Measurements from ENCODE around the gene SLC22A12.

The SLC22A12 gene

GRCh38 chr11:64590763-64591221 lies at the start of gene SLC22A12:
Gene SLC22A12, plus strand, starts transcription at chr11:64591220. Its CDS starts 337 bp downstream, at chr11:64591557.
- no peak for TF ChIP-seq POLR2AphosphoS5 (IDR thresholded peaks at IDR 0.05; ENCODE audit: borderline replicate concordance, low read depth, low read length)
- TF ChIP-seq FOXP2 (optimal IDR thresholded peaks at IDR 0.05; ENCODE audit: control extremely low read depth, extremely low read length, insufficient read depth), result no peak
- no peak for TF ChIP-seq EZH2 (IDR thresholded peaks at IDR 0.05)
- Histone ChIP-seq H3K9ac (ENCODE audit: insufficient read length) (no peak within 1 kb of the TSS), H3K9me3 (ENCODE audit: low read depth, low read length) (no peaks in the 10 kb centered on the region), H3K4me3 (no peak within 1 kb of the TSS), H3K27ac (no peak within 1 kb of the TSS), H3K36me3 (ENCODE audit: insufficient read depth, low read length) (no peaks in the 10 kb centered on the region)
- DNase-seq (ENCODE audit: low read depth, low spot score), result no peak

- Histone ChIP-seq H3K9ac (ENCODE audit: insufficient read length) (no peak overlapping the region), H3K27ac (no peak overlapping the region), H3K9me3 (ENCODE audit: low read depth, low read length) (no peaks in the 10 kb centered on the region), H3K36me3 (ENCODE audit: insufficient read depth, low read length) (no peaks in the 10 kb centered on the region), H3K4me3 (no peak overlapping the region)
- DNase-seq (ENCODE audit: low read depth, low spot score), result no peak
- no peak for TF ChIP-seq FOXP2 (optimal IDR thresholded peaks at IDR 0.05; ENCODE audit: control extremely low read depth, extremely low read length, insufficient read depth)
- no peak for TF ChIP-seq POLR2AphosphoS5 (IDR thresholded peaks at IDR 0.05; ENCODE audit: borderline replicate concordance, low read depth, low read length)
- TF ChIP-seq EZH2 (IDR thresholded peaks at IDR 0.05), result no peak
Observed at GRCh38 chr11:64542172-64543125, 48.6 kb upstream of the SLC22A12 start.

- no peak for DNase-seq (ENCODE audit: low read depth, low spot score)
- H3K9me3 ChIP-seq (ENCODE audit: low read depth, low read length), result no peaks in the 10 kb centered on the region
- no peaks in the 10 kb centered on the region for H3K36me3 ChIP-seq (ENCODE audit: insufficient read depth, low read length)
- H3K27ac ChIP-seq, result no peak overlapping the region
- no peak overlapping the region for H3K4me3 ChIP-seq
- TF ChIP-seq EZH2 (IDR thresholded peaks at IDR 0.05) (no peak), POLR2AphosphoS5 (IDR thresholded peaks at IDR 0.05; ENCODE audit: borderline replicate concordance, low read depth, low read length) (no peak), FOXP2 (optimal IDR thresholded peaks at IDR 0.05; ENCODE audit: control extremely low read depth, extremely low read length, insufficient read depth) (no peak)
- H3K9ac ChIP-seq (ENCODE audit: insufficient read length), result no peak overlapping the region
Observed at GRCh38 chr11:64543818-64544217, 47.2 kb upstream of the SLC22A12 start.

- Histone ChIP-seq H3K9ac (ENCODE audit: insufficient read length) (no peak overlapping the region), H3K27ac (no peak overlapping the region), H3K9me3 (ENCODE audit: low read depth, low read length) (no peaks in the 10 kb centered on the region), H3K4me3 (no peak overlapping the region), H3K36me3 (ENCODE audit: insufficient read depth, low read length) (no peaks in the 10 kb centered on the region)
- DNase-seq (ENCODE audit: low read depth, low spot score), result no peak
- TF ChIP-seq FOXP2 (optimal IDR thresholded peaks at IDR 0.05; ENCODE audit: control extremely low read depth, extremely low read length, insufficient read depth), result no peak
- no peak for TF ChIP-seq POLR2AphosphoS5 (IDR thresholded peaks at IDR 0.05; ENCODE audit: borderline replicate concordance, low read depth, low read length)
- TF ChIP-seq EZH2 (IDR thresholded peaks at IDR 0.05), result no peak
Observed at GRCh38 chr11:64544616-64545296, 46.3 kb upstream of the SLC22A12 start.

- TF ChIP-seq POLR2AphosphoS5 (IDR thresholded peaks at IDR 0.05; ENCODE audit: borderline replicate concordance, low read depth, low read length), result no peak
- TF ChIP-seq EZH2 (IDR thresholded peaks at IDR 0.05), result no peak
- TF ChIP-seq FOXP2 (optimal IDR thresholded peaks at IDR 0.05; ENCODE audit: control extremely low read depth, extremely low read length, insufficient read depth), result no peak
- Histone ChIP-seq H3K9me3 (ENCODE audit: low read depth, low read length) (no peaks in the 10 kb centered on the region), H3K9ac (ENCODE audit: insufficient read length) (no peak overlapping the region), H3K4me3 (no peak overlapping the region), H3K27ac (no peak overlapping the region), H3K36me3 (ENCODE audit: insufficient read depth, low read length) (no peaks in the 10 kb centered on the region)
- no peak for DNase-seq (ENCODE audit: low read depth, low spot score)
Observed at GRCh38 chr11:64545619-64546018, 45.4 kb upstream of the SLC22A12 start.

- H3K27ac ChIP-seq, result no peak overlapping the region
- no peak for DNase-seq (ENCODE audit: low read depth, low spot score)
Observed at GRCh38 chr11:64546176-64546575, 44.8 kb upstream of the SLC22A12 start.

GRCh38 chr11:64546600-64546999 lies 44.4 kb upstream of the SLC22A12 start:
- no peak for DNase-seq (ENCODE audit: low read depth, low spot score)
- TF ChIP-seq POLR2AphosphoS5 (IDR thresholded peaks at IDR 0.05; ENCODE audit: borderline replicate concordance, low read depth, low read length) (no peak), FOXP2 (optimal IDR thresholded peaks at IDR 0.05; ENCODE audit: control extremely low read depth, extremely low read length, insufficient read depth) (no peak), EZH2 (IDR thresholded peaks at IDR 0.05) (no peak)
- Histone ChIP-seq H3K9ac (ENCODE audit: insufficient read length) (no peak overlapping the region), H3K4me3 (no peak overlapping the region), H3K9me3 (ENCODE audit: low read depth, low read length) (no peaks in the 10 kb centered on the region), H3K36me3 (ENCODE audit: insufficient read depth, low read length) (no peaks in the 10 kb centered on the region), H3K27ac (no peak overlapping the region)

More at GRCh38 chr11:64546176-64546575, 44.8 kb upstream of the SLC22A12 start:
- TF ChIP-seq FOXP2 (optimal IDR thresholded peaks at IDR 0.05; ENCODE audit: control extremely low read depth, extremely low read length, insufficient read depth) (no peak), EZH2 (IDR thresholded peaks at IDR 0.05) (no peak), POLR2AphosphoS5 (IDR thresholded peaks at IDR 0.05; ENCODE audit: borderline replicate concordance, low read depth, low read length) (no peak)
- H3K9me3 ChIP-seq (ENCODE audit: low read depth, low read length), result no peaks in the 10 kb centered on the region
- no peaks in the 10 kb centered on the region for H3K36me3 ChIP-seq (ENCODE audit: insufficient read depth, low read length)
- no peak overlapping the region for H3K9ac ChIP-seq (ENCODE audit: insufficient read length)
- H3K4me3 ChIP-seq, result no peak overlapping the region

- H3K4me3 ChIP-seq, result no peak overlapping the region
- no peak overlapping the region for H3K27ac ChIP-seq
- no peak for TF ChIP-seq POLR2AphosphoS5 (IDR thresholded peaks at IDR 0.05; ENCODE audit: borderline replicate concordance, low read depth, low read length)
- TF ChIP-seq FOXP2 (optimal IDR thresholded peaks at IDR 0.05; ENCODE audit: control extremely low read depth, extremely low read length, insufficient read depth), result no peak
- H3K9ac ChIP-seq (ENCODE audit: insufficient read length), result no peak overlapping the region
- DNase-seq (ENCODE audit: low read depth, low spot score), result no peak
- H3K36me3 ChIP-seq (ENCODE audit: insufficient read depth, low read length), result no peaks in the 10 kb centered on the region
- H3K9me3 ChIP-seq (ENCODE audit: low read depth, low read length), result no peaks in the 10 kb centered on the region
Observed at GRCh38 chr11:64549969-64550368, 41.1 kb upstream of the SLC22A12 start.
